Fibroblast of skin of abdomen (primary cell): Measurements from ENCODE around the gene CDKN2D.

Experiments used
- DNase-seq: peaks from one replicate; pipeline ENCODE4 v3.0.0-alpha.2; 2013

Gene CDKN2D

GRCh38 chr19:10519421-10519820, 49.4 kb downstream of the CDKN2D start:
- no peak for DNase-seq

GRCh38 chr19:10518444-10519361, 50.1 kb downstream of the CDKN2D start:
- no peak for DNase-seq

GRCh38 chr19:10517760-10518443, 50.9 kb downstream of the CDKN2D start:
- DNase-seq: peak; percentile 15

GRCh38 chr19:10517361-10517759, 51.4 kb downstream of the CDKN2D start, which contains the start of gene S1PR5:
Gene S1PR5 (minus strand): TSS chr19:10517447. CDS start chr19:10515011, 2,436 bp downstream.
- no peak for DNase-seq

- no peak for DNase-seq
Observed at GRCh38 chr19:10516671-10517286, 52.0 kb downstream of the CDKN2D start.
